ENCODE results near the gene GNG5. TPM values are rescaled to one million over a fixed set of nuclear protein-coding genes. Genes with fewer than 3 reads are reported as not detected.
"Not testable (repeated sequence)": the region's sequence is repeated elsewhere in the genome, so short reads cannot be mapped to it uniquely, and the experiment has no call there.

GNG5 gene
- total RNA-seq, 1 donor from 2014 or later, result 112 TPM

GRCh38 chr1:84509029-84509428 is 2.6 kb upstream of the GNG5 start:
- TF ChIP-seq, protein P1, sequence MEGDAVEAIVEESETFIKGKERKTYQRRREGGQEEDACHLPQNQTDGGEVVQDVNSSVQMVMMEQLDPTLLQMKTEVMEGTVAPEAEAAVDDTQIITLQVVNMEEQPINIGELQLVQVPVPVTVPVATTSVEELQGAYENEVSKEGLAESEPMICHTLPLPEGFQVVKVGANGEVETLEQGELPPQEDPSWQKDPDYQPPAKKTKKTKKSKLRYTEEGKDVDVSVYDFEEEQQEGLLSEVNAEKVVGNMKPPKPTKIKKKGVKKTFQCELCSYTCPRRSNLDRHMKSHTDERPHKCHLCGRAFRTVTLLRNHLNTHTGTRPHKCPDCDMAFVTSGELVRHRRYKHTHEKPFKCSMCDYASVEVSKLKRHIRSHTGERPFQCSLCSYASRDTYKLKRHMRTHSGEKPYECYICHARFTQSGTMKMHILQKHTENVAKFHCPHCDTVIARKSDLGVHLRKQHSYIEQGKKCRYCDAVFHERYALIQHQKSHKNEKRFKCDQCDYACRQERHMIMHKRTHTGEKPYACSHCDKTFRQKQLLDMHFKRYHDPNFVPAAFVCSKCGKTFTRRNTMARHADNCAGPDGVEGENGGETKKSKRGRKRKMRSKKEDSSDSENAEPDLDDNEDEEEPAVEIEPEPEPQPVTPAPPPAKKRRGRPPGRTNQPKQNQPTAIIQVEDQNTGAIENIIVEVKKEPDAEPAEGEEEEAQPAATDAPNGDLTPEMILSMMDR (IDR thresholded peaks at IDR 0.05), result no peak
- Mint-ChIP-seq H3K4me3 (ENCODE audit: unreplicated experiment) (no peak overlapping the region), H3K27me3 (ENCODE audit: low read depth) (no peaks in the 10 kb centered on the region), H3K36me3 (ENCODE audit: low read depth) (peaks cover 10% of the 10 kb centered on the region), H3K27ac (ENCODE audit: unreplicated experiment) (no peak overlapping the region), H3K9me3 (ENCODE audit: low read depth) (peaks cover 14% of the 10 kb centered on the region), H3K4me1 (ENCODE audit: low read depth) (peaks cover 22% of the 10 kb centered on the region)
- no peak for DNase-seq (ENCODE audit: low spot score)

DNA sequence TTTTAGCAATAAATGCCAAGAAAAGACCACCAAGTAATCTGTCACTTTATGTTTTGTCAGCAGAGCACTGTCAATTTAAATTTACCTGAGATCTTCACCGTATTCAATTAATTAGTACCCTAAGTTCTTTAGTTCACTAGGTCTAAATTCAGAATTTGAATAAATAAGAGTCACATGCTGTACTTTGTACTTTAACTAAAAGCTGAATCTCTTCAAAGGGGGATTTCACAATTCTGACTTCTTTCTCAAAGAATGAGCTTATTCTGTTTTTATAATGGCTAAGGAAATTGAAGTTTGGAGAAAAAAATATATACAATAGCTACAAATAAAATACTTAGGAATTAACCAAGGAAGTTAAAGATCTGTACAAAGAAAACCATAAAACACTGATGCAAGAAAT is 2.1 kb upstream of the GNG5 start:
- Mint-ChIP-seq H3K27me3 (ENCODE audit: low read depth) (no peaks in the 10 kb centered on the region), H3K27ac (ENCODE audit: unreplicated experiment) (no peak overlapping the region), H3K36me3 (ENCODE audit: low read depth) (peaks cover 10% of the 10 kb centered on the region), H3K9me3 (ENCODE audit: low read depth) (peaks cover 14% of the 10 kb centered on the region), H3K4me1 (ENCODE audit: low read depth) (peaks cover 27% of the 10 kb centered on the region), H3K4me3 (ENCODE audit: unreplicated experiment) (no peak overlapping the region)
- no peak for DNase-seq (ENCODE audit: low spot score)
- TF ChIP-seq, protein P1 (IDR thresholded peaks at IDR 0.05), result no peak

GRCh38 chr1:84507887-84508286 is 1.5 kb upstream of the GNG5 start:
- not testable (repeated sequence) for H3K27me3 Mint-ChIP-seq (ENCODE audit: low read depth); H3K4me3 Mint-ChIP-seq (ENCODE audit: unreplicated experiment); H3K27ac Mint-ChIP-seq (ENCODE audit: unreplicated experiment); H3K36me3 Mint-ChIP-seq (ENCODE audit: low read depth); DNase-seq (ENCODE audit: low spot score)
- Mint-ChIP-seq H3K4me1 (ENCODE audit: low read depth) (peaks cover 33% of the 10 kb centered on the region), H3K9me3 (ENCODE audit: low read depth) (peaks cover 14% of the 10 kb centered on the region)

DNA sequence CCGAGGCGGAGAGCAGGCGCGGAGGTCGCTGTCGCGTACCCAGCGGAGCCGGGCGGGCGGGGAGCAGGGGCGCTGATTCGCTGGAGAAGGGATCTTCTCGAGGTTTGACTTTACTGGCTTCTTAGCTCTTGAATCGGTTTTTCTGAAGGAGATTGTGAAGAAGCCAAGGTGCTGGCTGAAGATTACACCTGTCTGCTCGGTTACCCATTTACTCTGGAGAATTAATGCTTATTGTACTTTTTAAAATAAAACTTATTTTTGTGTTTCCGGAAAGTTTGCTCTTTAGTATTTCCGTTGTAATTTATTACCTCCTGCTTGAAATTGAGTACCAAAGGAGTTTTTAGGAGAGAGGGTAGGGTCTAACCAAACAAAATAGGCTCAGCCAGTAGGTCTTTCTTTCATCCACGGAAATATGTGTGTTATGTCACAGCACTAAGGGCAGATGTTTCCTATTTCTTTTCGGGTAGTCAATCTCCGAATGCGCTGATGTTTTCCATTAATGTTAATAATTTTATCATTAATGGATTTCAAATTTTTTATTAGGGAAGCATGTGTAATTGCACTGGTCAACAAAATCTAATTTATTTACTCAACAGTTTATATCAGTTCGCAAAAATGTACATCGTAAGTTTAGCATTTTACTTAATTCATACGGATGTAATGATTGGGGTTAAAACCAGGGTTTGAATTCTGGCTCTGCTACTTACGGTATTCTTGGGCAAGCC is 510 bp upstream of the GNG5 start:
- Mint-ChIP-seq H3K4me1 (ENCODE audit: low read depth) (peaks cover 41% of the 10 kb centered on the region), H3K4me3 (ENCODE audit: unreplicated experiment) (peak overlapping the region; percentile 99), H3K9me3 (ENCODE audit: low read depth) (peaks cover 14% of the 10 kb centered on the region), H3K27me3 (ENCODE audit: low read depth) (no peaks in the 10 kb centered on the region), H3K27ac (ENCODE audit: unreplicated experiment) (peak overlapping the region; percentile 99), H3K36me3 (ENCODE audit: low read depth) (peaks cover 10% of the 10 kb centered on the region)
- no peak for DNase-seq (ENCODE audit: low spot score)
- TF ChIP-seq, protein P1 (IDR thresholded peaks at IDR 0.05), result no peak

DNA sequence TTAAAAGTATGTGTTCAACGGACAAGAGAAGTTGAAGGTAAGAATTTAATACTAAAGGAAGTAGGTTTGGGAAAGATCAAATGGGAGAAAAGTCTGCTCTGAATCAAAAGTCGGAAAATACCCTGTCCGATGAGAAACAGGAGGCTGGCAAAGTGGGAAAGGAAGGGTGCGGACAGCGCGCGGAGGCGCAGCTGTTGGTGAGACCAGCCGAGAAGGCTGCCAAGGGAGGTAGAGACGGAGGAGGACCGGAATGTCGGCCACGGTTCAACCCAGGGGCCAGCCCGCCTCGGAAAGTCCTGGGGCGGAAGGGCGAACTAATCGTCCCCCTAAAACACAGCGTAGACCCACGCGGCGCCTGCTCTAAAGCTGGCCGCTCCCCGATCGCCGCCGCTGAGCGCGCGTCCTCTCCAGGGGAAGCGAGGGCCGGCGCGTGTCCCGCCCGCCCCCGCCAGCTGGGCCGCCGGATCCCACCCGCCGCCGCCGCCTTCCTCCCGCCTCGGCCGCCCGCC is 834 bp downstream of the GNG5 start:
- TF ChIP-seq, protein P1 (IDR thresholded peaks at IDR 0.05), result no peak
- peak overlapping the region; percentile 100 for H3K27ac Mint-ChIP-seq (ENCODE audit: unreplicated experiment)
- H3K36me3 Mint-ChIP-seq (ENCODE audit: low read depth), result peaks cover 13% of the 10 kb centered on the region
- no peaks in the 10 kb centered on the region for H3K27me3 Mint-ChIP-seq (ENCODE audit: low read depth)
- H3K4me1 Mint-ChIP-seq (ENCODE audit: low read depth), result peaks cover 55% of the 10 kb centered on the region
- H3K9me3 Mint-ChIP-seq (ENCODE audit: low read depth), result peaks cover 12% of the 10 kb centered on the region
- DNase-seq (ENCODE audit: low spot score), result no peak
- H3K4me3 Mint-ChIP-seq (ENCODE audit: unreplicated experiment), result peak overlapping the region; percentile 99

All from chondrocyte (in vitro differentiated cells).